IMR-90 (cell line): ENCODE measurements around the gene CALHM6.

Source experiments
- CEBPB ChIP-seq: IDR thresholded peaks from 2 replicates; pipeline ENCODE4 v1.6.1; 2012; ENCODE audit warnings: low read depth, low read length, improper control_type of control experiment
- CHD1 ChIP-seq: IDR thresholded peaks from 2 replicates; pipeline ENCODE4 v1.6.1; 2012; ENCODE audit warnings: low read depth, low read length, improper control_type of control experiment
- CTCF ChIP-seq: conservative IDR thresholded peaks from 2 replicates; pipeline ENCODE4 v1.5.1; 2012; ENCODE audit warnings: mild to moderate bottlenecking, low read depth, low read length, improper control_type of control experiment
- ELK1 ChIP-seq: fragments of 150-350 bp; IDR thresholded peaks from 2 replicates; pipeline ENCODE4 v1.6.1; 2016; ENCODE audit warnings: low read depth, mild to moderate bottlenecking, low read length, moderate library complexity, borderline replicate concordance
- FOS ChIP-seq: fragments of 150-350 bp; IDR thresholded peaks from 2 replicates; pipeline ENCODE4 v1.6.1; 2016; ENCODE audit warnings: low read depth, low read length
- MAFK ChIP-seq: IDR thresholded peaks from 2 replicates; pipeline ENCODE4 v1.6.1; 2012; ENCODE audit warnings: low read depth, low read length, improper control_type of control experiment
- MAZ ChIP-seq: IDR thresholded peaks from 2 replicates; pipeline ENCODE4 v1.6.1; 2012; ENCODE audit warnings: low read depth, mild to moderate bottlenecking, low read length, improper control_type of control experiment, moderate library complexity, borderline replicate concordance
- MXI1 ChIP-seq: IDR thresholded peaks from 2 replicates; pipeline ENCODE4 v1.6.1; 2012; ENCODE audit warnings: low read depth, mild to moderate bottlenecking, low read length, moderate library complexity, borderline replicate concordance
- POLR2A ChIP-seq: IDR thresholded peaks from 2 replicates; pipeline ENCODE4 v1.6.1; 2012; ENCODE audit warnings: mild to moderate bottlenecking, low read depth, low read length
- RAD21 ChIP-seq: IDR thresholded peaks from 2 replicates; pipeline ENCODE4 v1.6.1; 2012; ENCODE audit warnings: low read length, improper control_type of control experiment
- RCOR1 ChIP-seq: IDR thresholded peaks from 2 replicates; pipeline ENCODE4 v1.6.1; 2012; ENCODE audit warnings: mild to moderate bottlenecking, low read length, improper control_type of control experiment; ENCODE audit not compliant: insufficient replicate concordance
- RFX5 ChIP-seq: IDR thresholded peaks from 2 replicates; pipeline ENCODE4 v1.8.0; 2012; ENCODE audit warnings: low read depth, mild to moderate bottlenecking, low read length, moderate library complexity
- SMC3 ChIP-seq: fragments of 150-350 bp; IDR thresholded peaks from 2 replicates; pipeline ENCODE4 v1.6.1; 2016; ENCODE audit warnings: low read depth, mild to moderate bottlenecking, antibody characterized with exemption, low read length, moderate library complexity
- USF2 ChIP-seq: fragments of 150-350 bp; IDR thresholded peaks from 2 replicates; pipeline ENCODE4 v1.6.1; 2017; ENCODE audit warnings: mild to moderate bottlenecking, antibody characterized with exemption, low read length, low read depth

GRCh38 chr6:116439522-116440051, 21.6 kb upstream of the CALHM6 start:
- no peak for TF ChIP-seq RCOR1
- no peak for TF ChIP-seq POLR2A
- TF ChIP-seq CTCF = no peak
- TF ChIP-seq RFX5 = no peak
- TF ChIP-seq SMC3 = no peak
- TF ChIP-seq FOS = no peak
- TF ChIP-seq RAD21 = no peak
- TF ChIP-seq CEBPB = no peak
- no peak for TF ChIP-seq MXI1
- no peak for TF ChIP-seq ELK1
- TF ChIP-seq MAFK = no peak
- no peak for TF ChIP-seq USF2
- no peak for TF ChIP-seq MAZ
- TF ChIP-seq CHD1 = no peak
